NCI-H526 (cell line): Measurements from ENCODE around the gene HIPK1.
"Not testable (repeated sequence)": the region's sequence is repeated elsewhere in the genome, so short reads cannot be mapped to it uniquely, and the experiment has no call there.

ENCODE experiments used
- DNase-seq, 2 experiments: peaks; one replicate each; lab custom pipeline; 2025; lab: John Stamatoyannopoulos, UW

The HIPK1 gene

DNA sequence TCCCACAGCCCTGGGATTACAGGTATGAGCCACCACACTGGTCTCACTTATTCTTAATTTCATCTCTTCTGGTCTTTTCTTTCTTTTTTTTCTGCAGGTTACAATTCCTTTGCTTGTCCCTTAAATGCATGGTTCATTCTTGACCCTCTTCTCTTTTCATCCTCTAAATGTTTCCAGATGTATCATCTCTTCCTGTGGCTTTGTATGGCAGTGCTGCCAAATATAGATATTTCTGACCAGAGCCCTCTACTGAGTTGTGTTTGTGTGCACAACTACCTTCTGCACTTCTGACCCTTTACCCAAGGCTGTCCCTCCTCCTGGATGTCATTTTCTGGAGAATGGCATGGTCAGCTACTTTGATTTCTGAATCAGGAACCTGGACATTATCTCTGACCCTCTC lies 82.7 kb downstream of the HIPK1 start:
- DNase-seq: no peak

DNA sequence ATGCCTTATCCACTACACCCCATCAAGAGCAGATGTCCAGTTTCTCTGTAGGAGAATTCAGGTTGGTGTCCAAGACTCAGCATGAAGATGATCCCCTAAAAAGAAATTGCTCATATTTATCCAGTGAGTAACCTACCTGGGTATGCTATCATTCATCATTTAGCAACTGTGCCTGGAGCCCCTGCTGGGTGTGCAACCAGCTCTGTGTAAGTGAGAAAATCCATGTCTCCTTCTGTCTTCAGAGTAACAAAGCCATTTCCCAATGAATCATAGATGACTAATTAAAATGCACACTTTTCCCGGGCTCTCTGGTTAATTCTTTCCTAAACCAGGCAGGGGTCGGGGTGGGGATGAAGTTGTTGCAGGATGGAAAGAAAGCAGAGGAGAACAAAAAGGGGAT lies 86.0 kb downstream of the HIPK1 start:
- DNase-seq: no peak

DNA sequence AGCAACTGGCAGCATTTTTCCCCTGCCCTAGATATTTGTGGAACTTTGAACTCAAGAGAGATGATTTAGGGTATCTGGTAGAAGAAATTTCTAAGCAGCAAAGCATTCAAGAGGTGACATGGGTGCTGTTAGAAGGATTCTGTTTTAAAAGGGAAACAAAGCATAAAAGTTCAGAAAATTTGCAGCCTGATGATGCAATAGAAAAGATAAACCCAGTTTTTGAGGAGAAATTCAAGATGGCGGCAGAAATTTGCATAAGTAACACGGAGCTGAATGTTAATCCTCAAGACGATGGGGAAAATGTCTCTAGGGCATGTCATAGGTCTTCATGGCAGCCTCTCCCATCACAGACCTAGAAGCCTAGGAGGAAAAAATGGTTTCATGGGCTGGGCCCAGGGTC lies 90.6 kb downstream of the HIPK1 start:
- DNase-seq: not testable (repeated sequence)

DNA sequence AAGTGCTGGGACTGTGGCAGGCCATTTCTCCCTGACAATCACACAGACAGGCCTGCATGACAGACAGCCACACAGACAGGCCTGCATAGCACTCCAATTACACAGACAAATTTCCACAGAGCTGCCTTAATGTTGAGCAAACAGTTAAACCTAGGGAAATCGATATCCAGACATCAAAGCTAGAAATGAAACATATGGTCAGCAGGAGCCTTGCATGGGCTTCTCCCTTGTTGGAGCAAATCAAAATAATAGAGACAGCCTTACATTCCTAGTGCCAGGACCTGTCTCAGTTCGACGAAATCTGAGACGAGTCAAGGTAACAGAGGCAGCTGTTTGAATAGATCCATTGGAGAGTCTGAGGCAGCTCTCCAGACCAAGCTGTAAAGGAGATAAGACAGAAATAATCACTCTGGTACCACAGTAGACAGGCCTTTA lies 92.6 kb downstream of the HIPK1 start:
- no peak for DNase-seq

DNA sequence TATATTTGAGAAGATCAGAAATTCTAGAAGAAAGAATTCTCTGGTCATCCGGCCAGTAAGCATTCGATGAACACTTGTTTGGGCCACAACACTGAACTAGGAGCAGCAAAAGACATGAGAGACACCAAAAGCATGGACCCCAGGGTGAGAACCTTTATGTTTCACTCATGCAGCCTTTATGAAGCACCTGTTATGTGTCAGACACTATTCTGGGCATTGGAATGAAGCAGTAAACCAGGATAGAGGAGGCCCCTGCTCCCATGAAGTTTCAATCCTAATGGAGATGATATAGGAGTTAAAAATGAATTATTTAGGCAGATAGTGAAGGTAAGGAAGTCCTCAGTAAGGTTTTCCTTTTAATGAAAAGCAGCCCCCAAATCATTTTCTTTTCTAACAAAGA lies 93.8 kb downstream of the HIPK1 start:
- no peak for DNase-seq

DNA sequence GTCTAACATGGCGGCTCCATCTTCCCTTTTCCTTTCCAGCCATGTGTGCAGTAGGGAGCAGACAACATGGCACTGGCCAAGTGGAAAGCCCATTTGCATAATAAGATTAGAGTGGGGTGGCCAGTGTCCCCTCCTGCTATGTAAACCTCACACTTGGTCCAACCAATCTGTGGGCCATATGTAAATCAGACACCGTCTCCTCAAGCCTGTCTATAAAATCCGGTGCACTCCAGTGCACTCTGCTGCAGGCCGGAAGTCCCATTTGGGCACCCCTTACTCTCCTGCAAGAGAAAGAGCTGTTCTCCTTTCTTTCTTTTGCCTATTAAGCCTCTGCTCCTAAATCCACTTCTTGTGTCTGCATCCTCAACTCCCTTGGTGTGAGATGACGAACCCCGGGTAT lies 94.3 kb downstream of the HIPK1 start:
- peak; percentile 50 to 57 for DNase-seq

DNA sequence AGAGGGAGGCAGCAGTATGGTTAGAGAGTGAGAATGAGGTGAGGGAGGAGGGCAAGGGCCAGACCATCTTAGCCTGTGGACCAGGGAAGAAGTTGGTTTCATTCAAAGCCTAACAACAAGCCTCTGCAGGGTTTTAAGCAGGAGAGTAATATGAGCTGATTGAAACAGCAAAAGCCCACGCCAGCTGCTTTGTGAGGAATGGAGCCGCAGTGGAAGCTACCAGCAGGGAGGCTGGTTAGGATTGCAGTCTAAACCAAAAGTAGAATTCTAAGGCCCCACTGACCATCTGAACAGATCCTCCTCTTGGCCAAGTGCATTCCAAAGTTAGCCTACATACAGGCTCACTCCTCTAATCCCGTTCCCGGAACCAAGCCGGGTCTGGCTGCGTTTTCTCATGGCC lies 94.9 kb downstream of the HIPK1 start:
- DNase-seq: no peak

DNA sequence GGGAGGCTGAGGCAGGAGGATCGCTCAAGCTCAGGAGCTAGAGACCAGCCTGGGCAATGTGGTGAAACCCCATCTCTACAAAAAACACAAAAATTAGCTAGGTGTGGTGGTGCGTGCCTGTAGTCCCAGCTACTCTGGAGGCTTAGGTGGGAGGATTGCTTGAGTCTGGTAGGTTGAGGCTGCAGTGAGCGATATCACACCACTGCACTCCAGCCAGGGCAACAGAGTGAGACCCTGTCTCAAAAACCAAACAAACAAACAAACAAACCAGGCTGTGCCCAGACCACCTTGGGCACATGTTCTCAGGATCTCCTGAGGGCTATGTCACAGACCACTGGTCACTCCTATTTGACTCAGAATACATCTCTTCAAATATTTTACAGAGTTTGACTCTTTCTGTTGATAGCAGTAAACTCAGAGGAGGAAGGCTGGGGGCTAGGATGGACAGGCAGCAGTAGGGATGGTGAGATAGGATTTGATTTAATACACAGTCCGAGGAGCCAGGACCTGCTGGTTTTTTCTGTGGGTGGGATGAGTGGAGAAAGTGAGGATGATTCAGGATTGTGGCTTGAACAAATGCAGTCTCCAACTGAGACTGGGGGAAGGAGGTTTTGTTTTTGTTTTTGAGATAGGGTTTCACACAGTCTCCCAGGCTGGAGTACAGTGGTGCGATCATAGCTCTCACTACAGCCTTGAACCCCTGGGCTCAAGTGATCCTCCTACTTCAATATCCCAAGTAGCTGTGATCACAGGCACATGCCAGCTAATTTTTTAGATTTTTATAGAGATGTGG lies 96.7 kb downstream of the HIPK1 start:
- no peak for DNase-seq

DNA sequence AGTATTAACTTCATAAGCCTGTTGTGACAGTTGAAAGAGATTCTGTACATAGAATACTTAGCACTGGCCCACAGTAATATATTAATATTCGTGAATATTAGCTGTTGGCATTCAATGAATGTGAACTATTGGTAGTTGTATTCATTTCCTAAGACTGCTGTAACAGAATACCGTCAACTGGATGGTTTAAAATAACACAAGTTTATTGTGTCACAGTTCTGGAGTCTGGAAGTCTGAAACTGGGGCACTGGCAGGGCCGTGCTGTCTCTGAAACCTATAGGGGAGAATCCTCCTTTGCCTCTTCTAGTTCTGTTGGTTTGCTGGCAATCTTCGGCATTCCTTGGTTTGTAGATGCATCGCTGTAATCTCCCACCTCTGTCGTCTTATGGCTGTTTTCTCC lies 97.7 kb downstream of the HIPK1 start:
- no peak for DNase-seq
